OCI-LY7 (cell line): ENCODE data around the gene IL17REL.

ENCODE experiments used
- EZH2phosphoT487 ChIP-seq: fragments of 200-600 bp; sonication (generic); IDR thresholded peaks from 2 replicates; pipeline ENCODE4 v1.6.1; 2018; ENCODE audit warnings: low read depth, borderline replicate concordance, mild to moderate bottlenecking, mixed run types, antibody characterized with exemption, low read length, moderate library complexity, mixed read lengths
- TF ChIP-seq, protein P1 (sequence below): fragments of 200-600 bp; sonication (generic); conservative IDR thresholded peaks from 2 replicates; pipeline ENCODE4 v1.5.1; 2014; ENCODE audit warnings: mild to moderate bottlenecking, antibody characterized with exemption, low read length, moderate library complexity, mixed read lengths

DNA sequence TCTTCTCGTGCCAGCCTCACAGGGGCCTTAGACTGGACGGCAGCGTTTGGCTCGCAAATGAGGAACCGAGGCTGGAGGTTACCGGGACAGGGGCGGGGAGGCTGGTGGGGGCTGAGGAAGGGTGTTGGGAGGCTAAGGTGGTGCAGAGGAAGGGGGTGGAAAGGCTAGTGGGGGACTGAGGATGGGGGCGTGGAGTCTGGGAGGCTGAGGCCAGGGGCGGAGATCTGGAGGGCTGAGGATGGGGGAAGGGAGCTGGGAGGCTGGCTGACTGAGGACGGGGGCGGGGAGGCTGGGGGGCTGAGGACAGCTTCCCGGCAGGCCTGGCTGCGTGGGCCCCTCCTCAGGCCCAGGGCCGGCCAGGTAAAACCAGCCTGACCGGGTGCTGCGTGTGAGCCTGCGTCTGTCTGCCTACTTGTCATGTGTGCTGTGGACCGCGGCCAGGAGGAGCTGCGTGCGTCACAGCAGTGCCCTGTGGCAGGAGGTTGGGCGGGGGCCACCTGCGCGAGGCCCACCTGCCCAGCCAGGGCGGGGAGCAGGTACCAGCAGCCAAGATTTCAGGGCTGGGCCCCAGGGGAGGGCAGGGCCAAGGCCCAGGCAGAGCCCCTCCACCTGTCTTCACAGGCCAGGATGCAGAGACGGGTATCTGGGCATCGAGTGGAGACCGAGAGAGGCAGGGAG lies 61.4 kb downstream of the IL17REL start:
- TF ChIP-seq, protein P1, sequence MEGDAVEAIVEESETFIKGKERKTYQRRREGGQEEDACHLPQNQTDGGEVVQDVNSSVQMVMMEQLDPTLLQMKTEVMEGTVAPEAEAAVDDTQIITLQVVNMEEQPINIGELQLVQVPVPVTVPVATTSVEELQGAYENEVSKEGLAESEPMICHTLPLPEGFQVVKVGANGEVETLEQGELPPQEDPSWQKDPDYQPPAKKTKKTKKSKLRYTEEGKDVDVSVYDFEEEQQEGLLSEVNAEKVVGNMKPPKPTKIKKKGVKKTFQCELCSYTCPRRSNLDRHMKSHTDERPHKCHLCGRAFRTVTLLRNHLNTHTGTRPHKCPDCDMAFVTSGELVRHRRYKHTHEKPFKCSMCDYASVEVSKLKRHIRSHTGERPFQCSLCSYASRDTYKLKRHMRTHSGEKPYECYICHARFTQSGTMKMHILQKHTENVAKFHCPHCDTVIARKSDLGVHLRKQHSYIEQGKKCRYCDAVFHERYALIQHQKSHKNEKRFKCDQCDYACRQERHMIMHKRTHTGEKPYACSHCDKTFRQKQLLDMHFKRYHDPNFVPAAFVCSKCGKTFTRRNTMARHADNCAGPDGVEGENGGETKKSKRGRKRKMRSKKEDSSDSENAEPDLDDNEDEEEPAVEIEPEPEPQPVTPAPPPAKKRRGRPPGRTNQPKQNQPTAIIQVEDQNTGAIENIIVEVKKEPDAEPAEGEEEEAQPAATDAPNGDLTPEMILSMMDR, result no peak
- no peak for TF ChIP-seq EZH2phosphoT487
